ENCODE measurements around the gene FXR2.

DNA sequence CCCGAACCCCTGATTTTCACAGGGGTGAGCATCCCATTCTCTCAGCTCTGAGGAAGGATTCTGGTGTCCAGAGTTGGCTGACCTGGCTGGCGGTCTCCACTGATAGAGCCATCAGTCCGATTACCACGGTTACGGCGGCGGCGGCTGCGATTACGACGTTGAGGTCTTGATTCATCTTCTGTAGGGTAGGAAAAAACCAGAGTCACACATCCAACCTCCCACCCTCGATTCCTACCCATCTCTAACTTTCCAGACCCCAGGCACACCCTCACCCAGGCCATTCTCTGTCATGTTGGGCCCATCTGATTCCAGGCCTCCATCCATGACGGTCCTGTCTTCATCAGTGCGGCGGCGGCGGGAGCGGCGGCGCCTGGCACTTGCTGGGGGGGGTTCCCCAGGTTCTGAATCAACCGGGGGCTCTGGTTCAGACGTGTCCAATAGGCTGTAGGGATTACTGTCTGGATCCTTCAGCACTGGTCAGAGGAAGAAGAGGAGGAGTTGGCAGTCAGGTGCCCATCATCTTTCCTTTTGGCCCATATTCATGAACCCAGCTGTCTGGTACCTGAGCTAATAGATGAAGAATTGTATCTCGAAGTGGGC lies 22.2 kb downstream of the FXR2 start:
- TF ChIP-seq, protein P1, sequence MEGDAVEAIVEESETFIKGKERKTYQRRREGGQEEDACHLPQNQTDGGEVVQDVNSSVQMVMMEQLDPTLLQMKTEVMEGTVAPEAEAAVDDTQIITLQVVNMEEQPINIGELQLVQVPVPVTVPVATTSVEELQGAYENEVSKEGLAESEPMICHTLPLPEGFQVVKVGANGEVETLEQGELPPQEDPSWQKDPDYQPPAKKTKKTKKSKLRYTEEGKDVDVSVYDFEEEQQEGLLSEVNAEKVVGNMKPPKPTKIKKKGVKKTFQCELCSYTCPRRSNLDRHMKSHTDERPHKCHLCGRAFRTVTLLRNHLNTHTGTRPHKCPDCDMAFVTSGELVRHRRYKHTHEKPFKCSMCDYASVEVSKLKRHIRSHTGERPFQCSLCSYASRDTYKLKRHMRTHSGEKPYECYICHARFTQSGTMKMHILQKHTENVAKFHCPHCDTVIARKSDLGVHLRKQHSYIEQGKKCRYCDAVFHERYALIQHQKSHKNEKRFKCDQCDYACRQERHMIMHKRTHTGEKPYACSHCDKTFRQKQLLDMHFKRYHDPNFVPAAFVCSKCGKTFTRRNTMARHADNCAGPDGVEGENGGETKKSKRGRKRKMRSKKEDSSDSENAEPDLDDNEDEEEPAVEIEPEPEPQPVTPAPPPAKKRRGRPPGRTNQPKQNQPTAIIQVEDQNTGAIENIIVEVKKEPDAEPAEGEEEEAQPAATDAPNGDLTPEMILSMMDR (IDR thresholded peaks at IDR 0.05 in 8 of 11, conservative IDR thresholded peaks at IDR 0.05 in 3 of 11), result no peak
- peak in 1 of 3 donors; percentile 55 for TF ChIP-seq POLR2AphosphoS5 (IDR thresholded peaks at IDR 0.05)
